B cell (primary cell): ENCODE results near the gene PDPK1. TPM values are rescaled to one million over a fixed set of nuclear protein-coding genes. Genes with fewer than 3 reads are reported as not detected.
"Not testable (repeated sequence)": the region's sequence is repeated elsewhere in the genome, so short reads cannot be mapped to it uniquely, and the experiment has no call there.

Source experiments
- ATAC-seq: fragments of 200-7000 bp; cut with Tn5 transposase; one replicate; pipeline ENCODE4 v1.10.0; 2021; ENCODE audit warnings: low read depth, mild to moderate bottlenecking, moderate number of reproducible peaks, moderate library complexity
- CTCF ChIA-PET: fragments of 350-600 bp; sonication (Branson Sonifier 250); formaldehyde crosslinking; loops from one replicate; lab custom pipeline; 2021; ENCODE audit warnings: antibody characterized with exemption, inconsistent platforms; lab: Charles Lee
- POLR2A ChIA-PET: fragments of 350-600 bp; sonication (Branson Sonifier 250); formaldehyde crosslinking; loops from one replicate; lab custom pipeline; 2021; ENCODE audit warnings: antibody characterized with exemption; lab: Charles Lee
- DNase-seq: peaks from one replicate; pipeline ENCODE4 v3.0.0; 2013
- H2AFZ ChIP-seq: 2 replicates; pipeline ENCODE4 v1.6.1; 2012; ENCODE audit warnings: mild to moderate bottlenecking, low read depth, low read length; ENCODE audit not compliant: insufficient read depth, poor library complexity, severe bottlenecking
- H3K27ac ChIP-seq, 2 donors: 1 replicate in 1 of 2; 2 replicates in 1 of 2; pipeline ENCODE4 v1.5.1; 2012 to 2013; ENCODE audit warnings: low read length in 2 of 2, mild to moderate bottlenecking in 2 of 2, moderate library complexity in 1 of 2
- H3K27me3 ChIP-seq, 4 experiments: fragments of 200-600 bp in 1 of 4; sonication (generic) in 1 of 4; replicated peaks in 1 of 4; 1 replicate in 2 of 4; 2 replicates in 2 of 4; pipeline versions ENCODE4 v1.6.1 to v1.7.0; 2013 to 2016; ENCODE audit warnings: low read length in 3 of 4, mild to moderate bottlenecking in 2 of 4, mixed read lengths in 1 of 4, moderate library complexity in 1 of 4; ENCODE audit not compliant: insufficient read depth in 4 of 4, control insufficient read depth in 3 of 4; ENCODE audit errors: control extremely low read depth in 1 of 4
- H3K36me3 ChIP-seq, 2 experiments: replicated peaks in 1 of 2; 1 replicate in 1 of 2; 2 replicates in 1 of 2; pipeline versions ENCODE4 v1.6.1 to v1.7.1; 2013; ENCODE audit warnings: low read length in 1 of 2; ENCODE audit not compliant: insufficient read depth in 2 of 2, control insufficient read depth in 1 of 2; ENCODE audit errors: control extremely low read depth in 1 of 2, extremely low read depth in 1 of 2
- H3K4me1 ChIP-seq, 2 donors: fragments of 200-600 bp in 1 of 2; sonication (generic) in 1 of 2; 1 replicate in 1 of 2; 2 replicates in 1 of 2; pipeline versions ENCODE4 v1.5.1 to v1.6.1; 2013 to 2017; ENCODE audit warnings: low read length in 2 of 2; ENCODE audit not compliant: control insufficient read depth in 2 of 2, insufficient read depth in 2 of 2
- H3K4me2 ChIP-seq: replicated peaks from 2 replicates; pipeline ENCODE3; 2012; ENCODE audit warnings: mild to moderate bottlenecking, low read depth, low read length; ENCODE audit not compliant: poor library complexity, severe bottlenecking
- H3K4me3 ChIP-seq, 5 experiments: fragments of 200-600 bp in 1 of 5; sonication (generic) in 1 of 5; 1 replicate in 3 of 5; 2 replicates in 2 of 5; pipeline versions ENCODE4 v1.5.1 to v1.7.0; 2011 to 2016; ENCODE audit warnings: low read length in 4 of 5, mild to moderate bottlenecking in 4 of 5, low read depth in 2 of 5, control low read depth in 1 of 5, moderate library complexity in 1 of 5; ENCODE audit not compliant: insufficient read depth in 1 of 5; ENCODE audit errors: control extremely low read depth in 1 of 5, extremely low read depth in 1 of 5
- H3K79me2 ChIP-seq: fragments of 200-600 bp; sonication (generic); one replicate; pipeline ENCODE4 v1.6.0; 2016; ENCODE audit warnings: low read length; ENCODE audit not compliant: control insufficient read depth, insufficient read depth
- H3K9ac ChIP-seq: fragments of 200-600 bp; sonication (generic); 2 replicates; pipeline ENCODE4 v1.6.1; 2017; ENCODE audit warnings: mild to moderate bottlenecking, low read length, moderate library complexity
- H3K9me3 ChIP-seq, 3 donors: one replicate each; pipeline versions ENCODE4 v1.6.1 to v1.7.1; 2013; ENCODE audit warnings: low read length in 2 of 3; ENCODE audit not compliant: control insufficient read depth in 2 of 3, insufficient read depth in 1 of 3; ENCODE audit errors: control extremely low read depth in 1 of 3
- H4K20me1 ChIP-seq: 2 replicates; pipeline ENCODE4 v1.6.0; 2012; ENCODE audit warnings: mild to moderate bottlenecking, low read length; ENCODE audit not compliant: insufficient read depth, control insufficient read depth, poor library complexity, severe bottlenecking
- H3K27ac Mint-ChIP-seq: one replicate; pipeline ENCODE4 v1.8.0; 2021; ENCODE audit warnings: mixed read lengths
- H3K27me3 Mint-ChIP-seq: one replicate; pipeline ENCODE4 v1.8.0; 2021; ENCODE audit warnings: mixed read lengths
- H3K4me1 Mint-ChIP-seq: one replicate; pipeline ENCODE4 v1.8.0; 2021; ENCODE audit warnings: mixed read lengths
- H3K4me3 Mint-ChIP-seq: one replicate; pipeline ENCODE4 v1.8.0; 2021; ENCODE audit warnings: mixed read lengths
- H3K9me3 Mint-ChIP-seq: one replicate; pipeline ENCODE4 v1.8.0; 2022; ENCODE audit warnings: mixed read lengths; ENCODE audit not compliant: insufficient read depth
- CTCF ChIP-seq: fragments of 200-600 bp; IDR thresholded peaks from one replicate; pipeline ENCODE4 v1.8.0; 2022; ENCODE audit warnings: antibody characterized with exemption, mild to moderate bottlenecking
- WGBS: methylation state at CpG from one replicate; pipeline ENCODE4 v1.1.5; 2013; ENCODE audit warnings: missing lambda C conversion rate; ENCODE audit not compliant: insufficient coverage; 5-methylcytosine and 5-hydroxymethylcytosine counted together
- intact Hi-C: fragments of 100-400 bp; cut with micrococcal nuclease; formaldehyde crosslinking; loops from one replicate; pipeline ENCODE4 v1.10.0; 2022
- polyA plus RNA-seq: library from polyadenylated mRNA; depleted of rRNA; stranded (reverse); fragments of >200 nt; gene quantifications from 2 replicates; pipeline ENCODE4 v1.2.3, GENCODE V29; 2012
- total RNA-seq, 2 donors: library from RNA; stranded (reverse); fragments of 120-200 nt in 1 of 2; gene quantifications; 1 replicate in 1 of 2; 2 replicates in 1 of 2; pipeline versions ENCODE4 v1.2.3 to v1.2.4, GENCODE V29; 2013 to 2022

PDPK1 gene
- total and polyA plus RNA-seq, 2 donors (not counting 1 experiment from before 2014, with no cell fraction given): 32.5 to 84.1 TPM

- Histone ChIP-seq H3K9me3 (no peaks in the 10 kb centered on the region), H3K9ac (no peak overlapping the region), H3K79me2 (peaks cover 26% of the 10 kb centered on the region), H4K20me1 (peaks cover 22% of the 10 kb centered on the region), H3K36me3 (peaks cover 0 to 3% of the 10 kb centered on the region in 2 experiments), H3K4me1 (peaks cover 32 to 53% of the 10 kb centered on the region in 2 donors), H3K4me3 (no peak overlapping the region), H3K4me2 (no peak overlapping the region), H2AFZ (no peak overlapping the region), H3K27me3 (no peaks in the 10 kb centered on the region), H3K27ac (no peak overlapping the region)
- Mint-ChIP-seq H3K27ac (peak overlapping the region; percentile 65), H3K27me3 (no peaks in the 10 kb centered on the region), H3K9me3 (no peaks in the 10 kb centered on the region), H3K4me1 (peaks cover 42% of the 10 kb centered on the region), H3K4me3 (peak overlapping the region; percentile 56)
- TF ChIP-seq CTCF: no peak
- 81% methylated on average over 8 of the region's 9 CpGs for WGBS
- ChIA-PET POLR2A (no interaction called here), CTCF (interaction anchor here (2.6 kb wide), 1 partner anchor 28 kb away, joined by 11 read pairs; no protein-coding TSS in a partner anchor)
- ATAC-seq: no peak
- no peak for DNase-seq
- intact Hi-C loops: no loop called here
These were observed 2.2 kb upstream of the PDPK1 start for GRCh38 chr16:2535625-2536013.

GRCh38 chr16:2539192-2539844 lies 1.5 kb downstream of the PDPK1 start:
- H3K9ac ChIP-seq, DNase-seq, POLR2A ChIA-PET, H2AFZ ChIP-seq, H3K9me3 ChIP-seq, H3K27me3 ChIP-seq, intact Hi-C loops, H3K4me3 ChIP-seq, H3K27me3 Mint-ChIP-seq, H3K9me3 Mint-ChIP-seq, CTCF ChIA-PET, H3K36me3 ChIP-seq, ATAC-seq: not testable (repeated sequence)
- peaks cover 37% of the 10 kb centered on the region for H3K79me2 ChIP-seq
- peak overlapping the region; percentile 55 for H3K4me2 ChIP-seq
- 90% methylated on average over 24 of the region's 24 CpGs for WGBS
- Mint-ChIP-seq H3K4me3 (peak overlapping the region; percentile 68), H3K27ac (peak overlapping the region; percentile 72), H3K4me1 (peaks cover 38% of the 10 kb centered on the region)
- H3K27ac ChIP-seq: peak overlapping the region; percentile 71 to 87
- peaks cover 33 to 39% of the 10 kb centered on the region in 2 donors for H3K4me1 ChIP-seq
- peaks cover 36% of the 10 kb centered on the region for H4K20me1 ChIP-seq
